Right atrium auricular region (tissue), 2 donors: ENCODE measurements around the gene TFPT. TPM values are rescaled to one million over a fixed set of nuclear protein-coding genes. Genes with fewer than 3 reads are reported as not detected.

ENCODE experiments used
- DNase-seq: peaks from one replicate; pipeline ENCODE4 v3.0.0-alpha.2; 2019; ENCODE audit warnings: low spot score
- H3K27ac ChIP-seq, 2 donors: fragments of 200-600 bp; sonication (generic); 1 replicate in 1 of 2; 2 replicates in 1 of 2; pipeline ENCODE4 v1.5.1; 2016 to 2019
- H3K27me3 ChIP-seq, 2 donors: fragments of 200-600 bp; sonication (generic); one replicate each; pipeline versions ENCODE4 v1.5.1 to v1.6.0; 2017 to 2019
- H3K36me3 ChIP-seq: fragments of 200-600 bp; sonication (generic); one replicate; pipeline ENCODE4 v1.5.1; 2016
- H3K4me1 ChIP-seq, 2 donors: fragments of 200-600 bp; sonication (generic); one replicate each; pipeline versions ENCODE4 v1.5.1 to v1.6.0; 2017 to 2019
- H3K4me3 ChIP-seq, 2 donors: fragments of 200-600 bp; sonication (generic); 1 replicate in 1 of 2; 2 replicates in 1 of 2; pipeline ENCODE4 v1.5.1; 2017 to 2019; ENCODE audit warnings: mild to moderate bottlenecking in 1 of 2, moderate library complexity in 1 of 2
- H3K9me3 ChIP-seq, 2 donors: fragments of 200-600 bp; sonication (generic); one replicate each; pipeline ENCODE4 v1.5.1; 2019
- CTCF ChIP-seq, 2 donors: fragments of 200-600 bp; sonication (generic); IDR thresholded peaks; one replicate each; pipeline ENCODE4 v1.5.1; 2019; ENCODE audit warnings: antibody characterized with exemption in 2 of 2
- total RNA-seq, 2 donors: library from RNA; depleted of rRNA; stranded (reverse); fragments of >200 nt; gene quantifications; one replicate each; pipeline ENCODE4 v1.1.0, GENCODE V29; 2016

TFPT gene
- total RNA-seq, 2 donors from 2014 or later, result 10.2 to 19.6 TPM

GRCh38 chr19:54074851-54075250, 40.6 kb downstream of the TFPT start:
- Histone ChIP-seq H3K4me1 (no peaks in the 10 kb centered on the region), H3K4me3 (no peak overlapping the region), H3K27me3 (no peaks in the 10 kb centered on the region), H3K9me3 (peaks cover 0 to 5% of the 10 kb centered on the region in 2 donors), H3K27ac (no peak overlapping the region), H3K36me3 (no peaks in the 10 kb centered on the region)
- no peak for DNase-seq
- TF ChIP-seq CTCF (IDR thresholded peaks at IDR 0.05), result no peak

DNA sequence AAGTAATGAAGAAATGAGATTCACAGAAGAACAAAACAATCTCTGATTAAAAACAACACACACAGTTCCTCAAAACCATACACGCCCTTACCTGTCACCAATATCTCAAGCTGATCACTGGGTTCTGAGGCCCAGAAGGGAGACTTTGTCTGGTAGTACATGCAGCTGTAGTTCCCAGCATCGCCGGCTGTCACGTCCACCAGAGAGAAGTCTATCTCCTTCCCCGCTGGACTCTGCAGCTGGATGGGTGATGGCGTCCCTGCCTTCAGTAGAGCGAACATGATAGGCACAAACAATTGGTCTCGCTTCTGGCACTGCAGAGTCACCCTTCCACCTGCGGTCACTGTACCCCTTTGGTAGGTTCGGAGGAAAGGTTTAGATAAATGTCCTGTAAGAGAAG, 41.6 kb downstream of the TFPT start:
- H3K27me3 ChIP-seq, result no peaks in the 10 kb centered on the region
- H3K4me3 ChIP-seq, result no peak overlapping the region
- peaks cover 0 to 11% of the 10 kb centered on the region in 2 donors for H3K9me3 ChIP-seq
- TF ChIP-seq CTCF (IDR thresholded peaks at IDR 0.05), result no peak
- H3K4me1 ChIP-seq, result no peaks in the 10 kb centered on the region
- no peak overlapping the region for H3K27ac ChIP-seq
- DNase-seq, result no peak
- H3K36me3 ChIP-seq, result no peaks in the 10 kb centered on the region

DNA sequence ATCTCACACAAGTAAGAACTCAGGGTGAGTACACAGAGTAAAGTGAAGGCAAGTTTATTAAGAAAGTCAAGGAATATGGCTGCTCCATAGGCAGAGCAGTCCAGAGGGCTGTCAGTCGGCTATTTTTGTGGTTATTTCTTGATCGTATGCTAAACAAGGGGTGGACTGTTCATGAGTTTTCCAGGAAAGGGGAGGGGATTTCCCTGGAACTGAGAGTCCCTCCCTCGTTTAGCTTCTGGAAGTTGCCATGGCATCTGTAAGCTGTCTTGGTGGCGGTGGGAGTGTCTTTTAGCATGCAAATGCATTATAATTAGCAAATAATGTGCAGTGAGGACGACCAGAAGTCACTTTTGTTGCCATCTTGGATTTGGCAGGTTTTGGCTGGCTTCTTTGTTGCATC, 46.0 kb downstream of the TFPT start:
- H3K4me1 ChIP-seq, result no peaks in the 10 kb centered on the region
- peaks cover 0 to 11% of the 10 kb centered on the region in 2 donors for H3K9me3 ChIP-seq
- H3K27me3 ChIP-seq, result no peaks in the 10 kb centered on the region
- H3K4me3 ChIP-seq, result no peak overlapping the region
- H3K27ac ChIP-seq, result no peak overlapping the region
- TF ChIP-seq CTCF (IDR thresholded peaks at IDR 0.05), result no peak
- no peaks in the 10 kb centered on the region for H3K36me3 ChIP-seq
- no peak for DNase-seq

GRCh38 chr19:54063350-54064116, 51.9 kb downstream of the TFPT start, which contains the start of gene VSTM1:
Gene VSTM1 (minus strand): TSS chr19:54063897. CDS start chr19:54063777, 120 bp downstream.
- TF ChIP-seq CTCF (IDR thresholded peaks at IDR 0.05), result no peak
- Histone ChIP-seq H3K36me3 (no peaks in the 10 kb centered on the region), H3K4me3 (no peak within 1 kb of the TSS), H3K4me1 (no peaks in the 10 kb centered on the region), H3K27ac (no peak within 1 kb of the TSS), H3K9me3 (no peaks in the 10 kb centered on the region), H3K27me3 (no peaks in the 10 kb centered on the region)
- no peak for DNase-seq

DNA sequence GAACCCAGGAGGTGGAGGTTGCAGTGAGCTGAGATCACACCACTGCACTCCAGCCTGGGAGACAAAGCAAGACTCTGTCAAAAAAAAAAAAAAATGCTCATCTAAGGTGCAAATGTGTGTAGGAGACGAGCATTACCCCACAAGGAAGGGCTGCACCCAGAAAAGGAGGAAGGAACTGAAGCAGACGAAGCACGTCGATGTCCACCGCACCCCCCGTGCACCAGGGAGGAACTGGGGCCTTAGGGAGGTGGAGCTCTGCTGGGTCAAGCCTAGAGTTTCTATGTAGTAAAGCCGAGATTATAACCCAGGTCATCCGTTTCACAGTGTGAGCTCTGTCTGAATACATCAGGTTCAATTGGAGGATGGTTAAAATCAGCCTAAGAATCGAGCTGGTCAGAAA, 52.8 kb downstream of the TFPT start:
- Histone ChIP-seq H3K27ac (no peak overlapping the region), H3K36me3 (no peaks in the 10 kb centered on the region), H3K4me3 (no peak overlapping the region), H3K4me1 (no peaks in the 10 kb centered on the region), H3K9me3 (no peaks in the 10 kb centered on the region), H3K27me3 (no peaks in the 10 kb centered on the region)
- DNase-seq, result no peak
- no peak for TF ChIP-seq CTCF (IDR thresholded peaks at IDR 0.05)

Other genes starting within 250 kb of the TFPT start
- 100 to 1,000 TPM; 117 to 150 TPM for gene MYADM, start 247.8 kb downstream of the TFPT start, total RNA-seq
- gene PRKCG, start 233.5 kb downstream of the TFPT start, total RNA-seq, result not detected
- not detected for gene CACNG7, start 206.4 kb downstream of the TFPT start, total RNA-seq
- under 1 TPM; 0.04 to 0.24 TPM for gene CACNG8, start 152.7 kb downstream of the TFPT start, total RNA-seq
- gene CACNG6, start 124.0 kb downstream of the TFPT start, total RNA-seq, result under 1 TPM in 1 of 2 donors, not detected in 1; 0.31 TPM
- gene VSTM1, start 51.8 kb downstream of the TFPT start, total RNA-seq, result not detected
- gene TARM1, start 34.3 kb downstream of the TFPT start, total RNA-seq, result not detected
- 1 to 10 TPM in 1 of 2 donors, not detected in 1; 2.4 TPM for gene OSCAR, start 14.9 kb downstream of the TFPT start, total RNA-seq
- 100 to 1,000 TPM in 1 of 2 donors, 10 to 100 TPM in 1; 51.3 to 108 TPM for gene NDUFA3, start 12.8 kb downstream of the TFPT start, total RNA-seq
- 10 to 100 TPM; 26.1 to 46.2 TPM for gene PRPF31, start 97 bp upstream of the TFPT start, total RNA-seq
- gene CNOT3, start 22.1 kb upstream of the TFPT start, total RNA-seq, result 10 to 100 TPM; 12.0 to 16.9 TPM
- 10 to 100 TPM in 1 of 2 donors, 1 to 10 TPM in 1; 6.3 to 10.0 TPM for gene LENG1, start 44.1 kb upstream of the TFPT start, total RNA-seq
- gene TMC4, start 57.5 kb upstream of the TFPT start, total RNA-seq, result 1 to 10 TPM; 1.7 to 2.8 TPM
- 10 to 100 TPM; 27.0 to 37.0 TPM for gene MBOAT7, start 73.9 kb upstream of the TFPT start, total RNA-seq
- 10 to 100 TPM; 36.7 to 37.0 TPM for gene TSEN34, start 75.7 kb upstream of the TFPT start, total RNA-seq
- gene RPS9, start 85.2 kb upstream of the TFPT start, total RNA-seq, result 1,000 to 10,000 TPM; 1,068 to 1,279 TPM
- 1 to 10 TPM; 2.0 to 8.8 TPM for gene LILRB3, start 107.3 kb upstream of the TFPT start, total RNA-seq
- 1 to 10 TPM in 1 of 2 donors, not detected in 1; 1.7 TPM for gene LILRA6, start 127.1 kb upstream of the TFPT start, total RNA-seq
- 10 to 100 TPM in 1 of 2 donors, 1 to 10 TPM in 1; 2.6 to 12.0 TPM for gene LILRB5, start 141.6 kb upstream of the TFPT start, total RNA-seq
- 1 to 10 TPM; 1.1 to 3.4 TPM for gene LILRB2, start 165.5 kb upstream of the TFPT start, total RNA-seq
- gene LILRA5, start 197.5 kb upstream of the TFPT start, total RNA-seq, result 1 to 10 TPM in 1 of 2 donors, under 1 TPM in 1; 0.93 to 3.6 TPM
- gene LILRA4, start 223.5 kb upstream of the TFPT start, total RNA-seq, result not detected
- gene LAIR1, start 249.3 kb upstream of the TFPT start, total RNA-seq, result 1 to 10 TPM; 4.2 to 7.8 TPM